Testis (tissue), 3 donors: ENCODE data around the gene COPA. TPM values are rescaled to one million over a fixed set of nuclear protein-coding genes. Genes with fewer than 3 reads are reported as not detected.

ENCODE experiments used
- DNase-seq: peaks from one replicate; pipeline ENCODE4 v3.0.0-alpha.2; 2019
- H3K27ac ChIP-seq, 2 donors: fragments of 200-600 bp; sonication (generic); one replicate each; pipeline ENCODE4 v1.5.1; 2019
- H3K27me3 ChIP-seq: fragments of 200-600 bp; sonication (generic); one replicate; pipeline ENCODE4 v1.5.1; 2019
- H3K36me3 ChIP-seq: fragments of 200-600 bp; sonication (generic); one replicate; pipeline ENCODE4 v1.5.1; 2017; ENCODE audit warnings: low read depth; ENCODE audit errors: missing control alignments
- H3K4me1 ChIP-seq: fragments of 200-600 bp; sonication (generic); one replicate; pipeline ENCODE4 v1.5.1; 2019
- H3K4me3 ChIP-seq, 2 donors: fragments of 200-600 bp; sonication (generic); one replicate each; pipeline ENCODE4 v1.5.1; 2017 to 2019
- H3K9me3 ChIP-seq: fragments of 200-600 bp; sonication (generic); one replicate; pipeline ENCODE4 v1.5.1; 2017
- POLR2A ChIP-seq: fragments of 450-650 bp; IDR thresholded peaks from one replicate; pipeline ENCODE4 v1.6.1; 2017; ENCODE audit warnings: antibody characterized with exemption, mild to moderate bottlenecking, moderate library complexity
- WGBS, 2 donors: methylation state at CpG; one replicate each; pipeline ENCODE4 v1.1.5; 2018; 5-methylcytosine and 5-hydroxymethylcytosine counted together
- intact Hi-C: fragments of 100-400 bp; cut with DNase I; formaldehyde crosslinking; loops from one replicate; pipeline ENCODE4 v1.15.1; 2023; ENCODE audit warnings: low total_unique reads
- polyA plus RNA-seq: library from polyadenylated mRNA; stranded (reverse); fragments of 350-450 nt; fragmentation: Illumina TruSeq; extraction: RNeasy Lipid Tissue Mini Kit (QIAGEN cat#74804); gene quantifications from one replicate; pipeline ENCODE4 v1.2.3, GENCODE V29; 2014; ENCODE audit warnings: low read depth, low replicate concordance; ENCODE audit not compliant: insufficient read depth
- total RNA-seq, 2 donors: library from RNA; depleted of rRNA; stranded (reverse); fragments of >200 nt; gene quantifications; one replicate each; pipeline ENCODE4 v1.2.3, GENCODE V29; 2016
- TF ChIP-seq, protein P1 (sequence below), 3 experiments: fragments of 450-650 bp in 2 of 3; fragments of 200-600 bp in 1 of 3; sonication (generic) in 1 of 3; IDR thresholded peaks; one replicate each; pipeline ENCODE4 v1.5.1; 2016 to 2019; ENCODE audit warnings: antibody characterized with exemption in 3 of 3, mild to moderate bottlenecking in 2 of 3, moderate library complexity in 1 of 3

Gene COPA
- total and polyA plus RNA-seq, 3 donors from 2014 or later = 88.9 to 123 (median 114) TPM

DNA sequence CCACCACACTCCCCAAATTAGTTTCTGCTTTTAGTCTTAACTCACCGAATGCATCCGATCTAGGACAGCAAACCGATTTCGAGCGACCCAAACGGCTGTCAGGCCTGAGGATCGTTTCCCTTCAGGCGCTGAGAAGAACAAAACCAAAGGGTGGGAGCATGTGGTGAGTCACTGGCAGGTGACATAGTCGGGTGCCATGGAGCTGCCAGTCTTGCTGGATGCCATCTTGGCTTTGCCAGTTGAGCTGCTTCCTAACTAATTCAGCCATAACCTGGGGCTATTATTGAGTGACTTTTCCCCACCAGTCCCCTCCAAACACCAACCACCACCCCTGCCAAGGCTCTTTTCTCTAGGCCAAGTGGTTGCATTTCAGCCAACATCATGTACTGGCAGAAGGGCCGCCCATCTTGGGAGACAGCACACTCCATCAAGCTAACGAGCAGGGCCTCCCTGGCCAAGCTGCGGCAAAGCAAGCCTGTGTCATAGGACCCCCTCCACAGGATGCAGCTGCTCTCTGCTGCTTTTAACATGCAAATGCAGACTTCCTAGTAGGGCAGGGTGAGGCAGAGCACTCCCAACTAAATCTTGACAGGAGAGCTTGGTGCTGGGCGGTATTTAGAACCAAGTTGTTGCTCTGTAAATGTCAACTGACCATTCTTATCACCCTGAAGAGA, 35.8 kb downstream of the COPA start:
- Histone ChIP-seq H3K36me3 (no peaks in the 10 kb centered on the region), H3K4me1 (no peaks in the 10 kb centered on the region), H3K27ac (no peak overlapping the region), H3K9me3 (no peaks in the 10 kb centered on the region), H3K27me3 (no peaks in the 10 kb centered on the region), H3K4me3 (no peak overlapping the region)
- 81 to 89% methylated on average over 13 of the region's 13 CpGs for WGBS, 2 donors
- TF ChIP-seq, protein P1, sequence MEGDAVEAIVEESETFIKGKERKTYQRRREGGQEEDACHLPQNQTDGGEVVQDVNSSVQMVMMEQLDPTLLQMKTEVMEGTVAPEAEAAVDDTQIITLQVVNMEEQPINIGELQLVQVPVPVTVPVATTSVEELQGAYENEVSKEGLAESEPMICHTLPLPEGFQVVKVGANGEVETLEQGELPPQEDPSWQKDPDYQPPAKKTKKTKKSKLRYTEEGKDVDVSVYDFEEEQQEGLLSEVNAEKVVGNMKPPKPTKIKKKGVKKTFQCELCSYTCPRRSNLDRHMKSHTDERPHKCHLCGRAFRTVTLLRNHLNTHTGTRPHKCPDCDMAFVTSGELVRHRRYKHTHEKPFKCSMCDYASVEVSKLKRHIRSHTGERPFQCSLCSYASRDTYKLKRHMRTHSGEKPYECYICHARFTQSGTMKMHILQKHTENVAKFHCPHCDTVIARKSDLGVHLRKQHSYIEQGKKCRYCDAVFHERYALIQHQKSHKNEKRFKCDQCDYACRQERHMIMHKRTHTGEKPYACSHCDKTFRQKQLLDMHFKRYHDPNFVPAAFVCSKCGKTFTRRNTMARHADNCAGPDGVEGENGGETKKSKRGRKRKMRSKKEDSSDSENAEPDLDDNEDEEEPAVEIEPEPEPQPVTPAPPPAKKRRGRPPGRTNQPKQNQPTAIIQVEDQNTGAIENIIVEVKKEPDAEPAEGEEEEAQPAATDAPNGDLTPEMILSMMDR (IDR thresholded peaks at IDR 0.05) = no peak
- no peak for TF ChIP-seq POLR2A
- DNase-seq = no peak
- intact Hi-C loops = no loop called here

DNA sequence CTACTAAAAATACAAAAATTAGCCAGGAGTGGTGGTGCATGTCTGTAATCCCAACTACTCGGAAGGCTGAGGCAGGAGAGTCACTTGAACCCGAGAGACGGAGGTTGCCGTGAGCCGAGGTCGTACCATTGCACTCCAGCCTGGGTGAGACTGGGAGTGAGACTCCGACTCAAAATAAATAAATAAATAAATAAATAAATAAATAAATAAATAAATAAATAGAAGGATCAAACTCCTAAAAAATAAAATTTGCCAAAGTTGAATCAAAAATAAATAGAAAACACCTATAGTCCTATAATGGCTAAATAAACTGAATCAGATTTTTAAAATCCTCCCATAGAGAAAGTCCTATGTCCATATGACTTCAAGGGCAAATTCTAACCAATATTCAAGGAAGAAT, 42.9 kb downstream of the COPA start:
- Histone ChIP-seq H3K36me3 (no peaks in the 10 kb centered on the region), H3K27me3 (no peaks in the 10 kb centered on the region), H3K9me3 (no peaks in the 10 kb centered on the region), H3K27ac (no peak overlapping the region), H3K4me3 (no peak overlapping the region), H3K4me1 (no peaks in the 10 kb centered on the region)
- DNase-seq = no peak
- intact Hi-C loops = no loop called here
- no peak for TF ChIP-seq POLR2A
- TF ChIP-seq, protein P1 (IDR thresholded peaks at IDR 0.05) = no peak
- WGBS, 2 donors = 87 to 90% methylated on average over 7 of the region's 7 CpGs

DNA sequence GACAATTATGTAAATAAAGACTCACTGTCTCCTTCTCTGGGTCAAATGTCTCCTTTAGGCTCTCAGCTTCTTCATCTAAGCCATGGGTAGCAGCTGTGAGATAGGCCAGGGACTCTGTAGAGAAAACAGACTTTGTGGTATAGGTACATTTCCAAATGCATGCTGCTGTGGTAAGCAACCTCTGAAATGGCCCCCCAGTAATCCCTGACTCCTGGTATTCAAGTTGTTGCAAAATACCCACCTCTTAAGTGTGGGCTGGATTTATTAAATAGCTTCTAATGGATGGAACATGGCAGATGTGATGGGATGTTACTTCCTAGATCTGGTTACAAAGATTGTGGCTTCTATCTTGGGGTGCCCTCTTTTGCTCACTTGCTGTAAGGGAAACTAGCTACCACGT, 47.0 kb downstream of the COPA start:
- Histone ChIP-seq H3K9me3 (no peaks in the 10 kb centered on the region), H3K27ac (no peak overlapping the region), H3K36me3 (no peaks in the 10 kb centered on the region), H3K4me3 (no peak overlapping the region), H3K27me3 (no peaks in the 10 kb centered on the region), H3K4me1 (no peaks in the 10 kb centered on the region)
- DNase-seq = no peak
- intact Hi-C loops = no loop called here
- TF ChIP-seq, protein P1 (IDR thresholded peaks at IDR 0.05) = no peak
- TF ChIP-seq POLR2A = no peak
- WGBS, 2 donors = 95 to 100% methylated on average over 1 of the region's 1 CpG

DNA sequence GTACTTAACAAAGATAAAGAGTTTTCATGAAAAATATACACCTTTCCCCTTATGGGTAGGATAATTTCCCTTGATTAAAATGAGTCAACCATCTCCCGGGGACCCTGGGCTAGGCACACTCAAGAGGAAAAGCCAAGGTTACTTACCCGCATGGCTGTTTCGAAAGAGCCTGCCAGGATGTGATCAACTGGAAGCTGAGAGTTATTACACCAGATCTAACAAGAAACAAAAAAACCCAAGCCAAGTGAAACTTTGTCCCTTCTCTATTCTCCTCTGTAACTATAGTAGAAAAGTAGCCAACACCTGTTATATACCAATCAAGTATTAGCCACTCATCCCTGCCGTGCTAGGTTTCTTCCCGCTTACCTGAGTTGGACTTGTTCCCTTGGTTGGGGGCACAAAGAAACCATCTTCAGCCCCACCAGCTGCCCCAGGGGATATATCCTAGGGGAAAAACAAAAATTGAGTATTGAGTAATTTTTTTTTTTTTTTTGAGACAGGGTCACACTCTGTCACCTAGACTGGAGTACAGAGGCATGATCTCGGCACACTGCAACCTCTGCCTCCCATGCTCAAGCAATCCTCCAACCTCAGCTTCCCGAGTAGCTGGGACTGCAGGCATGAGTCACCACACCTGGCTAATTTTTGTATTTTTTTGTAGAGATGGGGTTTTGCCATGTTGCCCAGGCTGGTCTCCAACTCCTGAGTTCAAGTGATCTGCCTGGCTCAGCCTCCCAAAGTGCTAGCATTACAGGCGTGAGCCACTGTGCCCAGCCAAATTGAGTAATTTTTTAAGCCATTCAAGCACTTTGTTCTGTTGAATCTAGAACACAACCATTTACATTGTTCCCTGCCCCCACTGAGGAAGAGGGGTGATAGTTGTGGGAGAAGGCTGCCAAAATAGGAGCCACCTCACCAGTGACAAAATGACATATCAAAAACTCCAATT, 49.8 kb downstream of the COPA start:
- DNase-seq = no peak
- TF ChIP-seq POLR2A = no peak
- TF ChIP-seq, protein P1 (IDR thresholded peaks at IDR 0.05) = no peak
- intact Hi-C loops = no loop called here
- no peaks in the 10 kb centered on the region for H3K4me1 ChIP-seq
- WGBS, 2 donors = 91 to 92% methylated on average over 8 of the region's 8 CpGs
- H3K27me3 ChIP-seq = no peaks in the 10 kb centered on the region
- H3K27ac ChIP-seq = no peak overlapping the region
- H3K36me3 ChIP-seq = no peaks in the 10 kb centered on the region
- H3K9me3 ChIP-seq = no peaks in the 10 kb centered on the region
- H3K4me3 ChIP-seq = no peak overlapping the region
